G401 (cell line): ENCODE results near the gene SPO11. TPM values are rescaled to one million over a fixed set of nuclear protein-coding genes. Genes with fewer than 3 reads are reported as not detected.
A peak's percentile ranks its signal among the peaks of the same experiment; 100 is the strongest.

ENCODE experiments used
- DNase-seq: peaks from one replicate; pipeline ENCODE4 v3.0.0-alpha.2; 2015; ENCODE audit warnings: low spot score
- in situ Hi-C: cut with HindIII; loops from 2 replicates; pipeline ENCODE4 v1.10.0; 2016; ENCODE audit warnings: low sequenced_read_pairs, mixed read lengths
- total RNA-seq: library from RNA; depleted of rRNA; stranded (reverse); fragments of >200 nt; shearing (Covaris generic); gene quantifications from 2 replicates; pipeline ENCODE4 v1.2.3, GENCODE V29; 2014

The SPO11 gene
- total RNA-seq, 1 experiment from 2014 or later, result not detected

- in situ Hi-C loops, result no loop called here
Measured at GRCh38 chr20:57364451-57364850, 34.8 kb downstream of the SPO11 start.

GRCh38 chr20:57369596-57369995 lies 40.0 kb downstream of the SPO11 start:
- in situ Hi-C loops, result no loop called here
- DNase-seq, result no peak

More at GRCh38 chr20:57364451-57364850, 34.8 kb downstream of the SPO11 start:
- DNase-seq, result no peak

DNA sequence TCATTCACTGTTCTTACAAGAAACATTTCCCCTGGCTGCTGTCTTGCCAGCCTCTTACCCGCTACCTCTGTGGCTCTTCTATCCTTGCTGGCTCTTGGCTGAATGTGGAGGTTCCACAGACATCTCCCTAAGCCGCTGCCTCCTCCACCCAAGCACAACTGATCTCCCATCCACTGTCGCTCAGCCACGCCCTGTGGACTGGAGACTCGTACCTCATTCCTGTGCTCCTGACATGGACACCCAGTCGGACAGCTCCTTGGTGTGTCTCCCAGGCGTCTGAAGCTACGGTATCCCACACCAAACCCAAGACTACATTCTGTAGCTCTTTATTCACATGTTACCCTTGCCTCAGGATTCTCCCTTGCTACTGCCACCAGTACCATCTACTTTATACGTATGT lies 40.7 kb downstream of the SPO11 start:
- no peak for DNase-seq
- in situ Hi-C loops, result no loop called here

DNA sequence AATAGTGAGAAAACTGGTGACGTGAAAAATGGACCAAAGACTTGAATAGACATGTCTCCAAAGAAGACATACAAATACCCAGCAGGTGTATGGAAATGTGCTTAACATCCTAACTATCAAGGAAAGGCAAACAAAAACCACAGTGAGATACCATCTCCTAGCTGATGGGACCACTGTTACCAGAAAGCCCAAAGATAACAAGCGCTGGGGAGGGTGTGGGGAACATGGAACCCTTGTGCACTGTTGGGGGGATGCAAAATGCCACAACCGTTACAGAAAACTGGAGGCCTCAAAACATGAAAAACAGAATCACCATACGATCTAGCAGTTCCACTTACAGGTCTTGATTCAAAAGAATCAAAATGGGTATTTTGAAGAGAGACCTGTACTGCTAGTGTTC lies 41.8 kb downstream of the SPO11 start:
- in situ Hi-C loops, result no loop called here

DNA sequence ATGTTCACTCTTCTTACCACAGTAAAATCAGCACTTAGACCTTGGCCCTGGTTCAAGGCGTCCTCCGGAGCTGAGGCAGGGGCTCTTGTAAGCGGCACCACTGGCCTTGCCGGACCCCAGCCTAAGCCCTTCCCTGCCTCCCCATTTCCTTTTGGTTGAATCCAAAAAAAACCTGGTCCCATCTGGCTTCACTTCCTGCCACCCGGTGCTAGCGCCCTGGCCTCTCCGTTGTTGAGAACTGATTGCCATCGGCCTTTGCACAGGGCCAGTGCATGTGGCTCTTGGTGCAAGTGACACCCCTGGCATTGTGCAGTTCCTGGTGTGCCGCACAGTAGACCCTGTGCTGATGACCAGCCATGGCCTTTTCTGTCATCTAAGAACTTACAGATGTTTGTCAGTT lies 42.6 kb downstream of the SPO11 start:
- DNase-seq, result no peak
- in situ Hi-C loops, result no loop called here

More for the DNA sequence above, 41.8 kb downstream of the SPO11 start:
- DNase-seq, result no peak

- in situ Hi-C loops, result no loop called here
- no peak for DNase-seq
Measured at GRCh38 chr20:57372581-57373350, 43.2 kb downstream of the SPO11 start.

- in situ Hi-C loops, result no loop called here
- DNase-seq, result no peak
Measured at GRCh38 chr20:57374343-57374930, 44.8 kb downstream of the SPO11 start.

- in situ Hi-C loops, result no loop called here
- no peak for DNase-seq
Measured at GRCh38 chr20:57374931-57375651, 45.5 kb downstream of the SPO11 start.

- DNase-seq, result no peak
- in situ Hi-C loops, result no loop called here
Measured at GRCh38 chr20:57375652-57376230, 46.1 kb downstream of the SPO11 start.

- DNase-seq, result no peak
- in situ Hi-C loops, result no loop called here
Measured at GRCh38 chr20:57377350-57377749, 47.7 kb downstream of the SPO11 start.

DNA sequence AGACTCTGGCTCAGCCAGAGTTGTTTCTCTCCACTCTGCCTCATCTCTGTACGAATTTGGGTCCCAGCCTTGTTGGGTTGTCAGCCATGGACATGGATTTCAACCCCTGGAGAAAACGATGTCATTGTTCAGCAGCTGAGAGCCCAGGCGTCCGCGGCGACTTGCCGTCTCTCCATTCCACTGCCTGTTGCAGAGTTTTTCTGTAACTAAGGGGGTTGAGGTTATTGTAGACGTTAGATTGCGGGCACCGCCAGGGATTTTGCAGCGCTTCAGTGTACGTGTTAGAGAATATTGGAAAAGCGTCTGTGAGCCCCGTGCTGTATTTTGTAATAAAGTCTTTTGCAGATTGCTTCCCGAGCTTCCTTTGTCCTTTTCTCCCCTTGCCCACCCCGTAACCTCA lies 48.5 kb downstream of the SPO11 start:
- no peak for DNase-seq
- in situ Hi-C loops, result no loop called here

DNA sequence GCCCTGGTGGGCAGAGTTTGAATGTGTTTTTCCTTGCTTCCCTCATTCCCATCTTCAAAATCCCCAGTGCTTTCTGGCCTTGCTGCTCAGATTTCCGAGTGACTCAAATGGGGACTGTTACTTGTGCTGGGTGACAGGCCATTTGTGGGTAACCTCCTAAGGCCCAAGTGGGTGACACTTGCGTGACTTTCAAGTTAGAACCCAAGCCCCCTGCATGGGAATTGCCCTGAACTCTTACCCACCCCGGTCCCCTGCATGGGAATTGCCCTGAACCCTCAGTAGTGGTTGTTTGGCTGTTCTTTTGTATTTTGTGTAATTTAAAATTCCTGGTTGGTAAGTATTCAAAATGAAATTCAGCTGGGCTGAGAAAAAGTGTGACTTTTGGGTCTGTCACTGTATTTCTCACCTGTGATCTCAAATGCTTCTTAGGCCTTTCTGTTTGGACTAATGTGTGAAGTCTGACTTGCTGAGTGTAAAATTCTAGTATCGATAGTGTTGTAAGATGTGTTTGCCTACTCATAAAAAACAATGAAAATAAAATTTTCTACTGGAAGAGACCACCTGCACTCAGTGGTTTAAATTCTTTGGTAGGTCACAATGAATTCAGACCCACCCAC lies 49.2 kb downstream of the SPO11 start:
- no peak for DNase-seq
- in situ Hi-C loops, result no loop called here

- in situ Hi-C loops, result no loop called here
- DNase-seq, result no peak
Measured at GRCh38 chr20:57379263-57379647, 49.7 kb downstream of the SPO11 start.

- in situ Hi-C loops, result no loop called here
- peak; percentile 86 for DNase-seq
Measured at GRCh38 chr20:57380081-57380750, 50.6 kb downstream of the SPO11 start.

DNA sequence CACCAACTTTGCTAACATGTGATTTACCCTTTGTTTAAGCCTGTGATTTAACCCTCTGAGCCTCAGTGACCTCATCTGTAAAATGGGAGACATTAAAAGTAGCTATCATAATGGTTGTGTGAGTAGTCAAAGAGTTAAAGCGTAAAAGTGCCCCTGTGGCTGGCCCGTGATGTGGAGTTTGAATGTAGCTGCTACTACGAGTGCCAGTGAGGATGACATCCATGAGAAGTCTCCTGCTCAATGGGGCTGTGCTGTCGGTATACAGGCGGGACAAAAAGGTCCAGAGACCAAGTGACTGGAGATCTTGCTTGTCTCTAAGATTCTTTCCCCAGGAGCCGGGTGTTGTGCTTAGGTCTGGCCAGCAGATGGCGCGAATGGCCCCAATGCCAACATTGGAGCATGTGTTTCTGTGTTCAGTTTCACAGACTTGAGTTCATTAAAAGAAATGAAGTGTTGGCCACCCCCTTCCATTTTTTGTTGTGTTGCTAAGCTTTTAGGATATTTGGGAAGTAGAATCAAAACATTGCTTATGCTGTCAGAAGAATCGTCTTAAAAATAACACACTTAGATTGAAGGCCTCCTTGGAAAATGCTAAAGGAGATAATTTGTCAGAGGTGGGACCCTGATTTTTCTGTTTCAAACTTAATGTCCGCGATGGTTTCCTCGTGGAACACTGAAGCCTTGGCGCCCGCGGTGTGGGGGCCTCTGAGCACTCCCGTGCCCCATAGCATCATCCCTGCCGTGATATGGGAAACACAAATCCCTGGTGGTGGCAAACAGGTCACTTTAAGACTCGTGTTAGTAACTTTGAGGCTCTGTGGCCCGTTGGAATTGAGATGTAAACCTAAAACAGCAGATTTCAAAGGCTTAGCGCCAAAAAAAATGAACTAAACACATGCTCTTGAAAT lies 52.2 kb downstream of the SPO11 start:
- DNase-seq, result peak; percentile 89
- in situ Hi-C loops, result no loop called here

- no peak for DNase-seq
- in situ Hi-C loops, result no loop called here
Measured at GRCh38 chr20:57382516-57382915, 52.9 kb downstream of the SPO11 start.

DNA sequence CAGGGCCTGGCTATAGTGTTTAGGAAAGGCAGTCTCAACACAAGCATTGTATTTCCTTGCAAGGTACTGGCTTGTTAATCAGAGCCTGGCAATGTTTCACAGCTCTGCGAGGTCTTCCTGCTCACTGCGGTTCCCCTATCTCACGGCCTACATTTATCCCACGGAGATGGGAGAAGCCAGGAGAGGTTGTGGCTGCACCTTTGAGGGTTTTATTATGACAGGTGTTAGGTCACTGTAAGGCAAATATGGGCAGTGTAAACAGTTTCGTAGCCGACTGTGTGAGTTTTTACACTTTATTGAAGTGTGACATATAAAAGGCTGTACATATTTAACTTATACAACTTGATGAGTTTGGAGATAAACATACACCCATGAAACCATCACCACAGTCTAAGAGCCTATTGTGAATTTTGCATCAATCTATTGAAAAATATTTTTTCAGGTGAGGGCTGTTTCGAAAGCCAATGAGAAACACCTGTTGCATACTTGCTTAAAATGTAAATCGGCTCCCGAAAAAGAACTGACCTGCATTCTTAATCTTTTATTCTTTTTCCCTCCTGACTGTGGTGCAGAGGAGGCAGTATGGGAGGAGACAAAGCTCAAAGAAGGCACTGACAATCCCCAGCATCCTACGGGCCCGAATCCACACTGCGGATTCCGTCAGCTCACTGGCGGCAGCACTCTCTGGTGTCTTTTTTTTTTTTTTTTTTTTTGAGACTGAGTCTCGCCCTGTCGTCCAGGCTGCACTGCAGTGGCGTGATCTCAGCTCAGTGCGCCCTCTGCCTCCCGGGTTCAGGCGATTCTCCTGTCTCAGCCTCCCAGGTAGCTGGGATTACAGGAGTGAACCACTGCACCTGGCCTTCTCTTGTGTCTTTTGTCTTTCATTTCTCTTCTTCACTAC lies 54.1 kb downstream of the SPO11 start:
- in situ Hi-C loops, result no loop called here
- DNase-seq, result no peak
